ENCODE data around the gene CMTM4. TPM values are rescaled to one million over a fixed set of nuclear protein-coding genes. Genes with fewer than 3 reads are reported as not detected.

CMTM4 gene
- total and polyA plus RNA-seq, 2 of the 8 experiments (the other 6 are each of a cell fraction or from before 2014, with no cell fraction given), result 35.3 to 51.7 TPM

- TF ChIP-seq SIX5 (IDR thresholded peaks at IDR 0.05; ENCODE audit: low read depth, low read length) (no peak), RAD21 (IDR thresholded peaks at IDR 0.05 in 1 of 2, conservative IDR thresholded peaks at IDR 0.05 in 1 of 2; ENCODE audit: low read depth in 2 of 2, low read length in 2 of 2) (no peak), SUZ12 (IDR thresholded peaks at IDR 0.05; ENCODE audit: low read length) (no peak), JUN (IDR thresholded peaks at IDR 0.05; ENCODE audit: low read depth, low read length) (no peak), EP300 (IDR thresholded peaks at IDR 0.05; ENCODE audit: borderline replicate concordance in 1 of 2, low read depth in 2 of 2, low read length in 2 of 2) (no peak), RFX5 (IDR thresholded peaks at IDR 0.05; ENCODE audit: borderline replicate concordance, low read depth, low read length) (no peak)
Observed at GRCh38 chr16:66617010-66617434, 79.5 kb downstream of the CMTM4 start (continued).

All from H1 (cell line).